ENCODE results near the gene ENKD1. TPM values are rescaled to one million over a fixed set of nuclear protein-coding genes. Genes with fewer than 3 reads are reported as not detected.
"Not testable (repeated sequence)": the region's sequence is repeated elsewhere in the genome, so short reads cannot be mapped to it uniquely, and the experiment has no call there.

ENKD1 gene
- polyA plus RNA-seq (2013, experiment 1 of 2; ENCODE audit: insufficient read length), result 14.7 TPM
- 10.8 TPM for polyA plus RNA-seq (2013, experiment 2 of 2; ENCODE audit: insufficient read length)

GRCh38 chr16:67666559-67667452 is at the start of gene ENKD1, which contains the start of gene C16orf86:
Gene ENKD1 (minus strand): TSS chr16:67666750. CDS start chr16:67666442, 308 bp downstream.
Gene C16orf86 (plus strand): TSS chr16:67666814. CDS start chr16:67666971, 157 bp downstream.
- DNase-seq, result peak; percentile 83

- DNase-seq, result no peak
These were observed 49.5 kb upstream of the ENKD1 start for GRCh38 chr16:67716097-67716496.

GRCh38 chr16:67714522-67714921 is 48.0 kb upstream of the ENKD1 start:
- DNase-seq, result no peak

- DNase-seq, result no peak
These were observed 47.2 kb upstream of the ENKD1 start for GRCh38 chr16:67713647-67714273.

GRCh38 chr16:67710607-67711006 is 44.1 kb upstream of the ENKD1 start:
- DNase-seq, result no peak

GRCh38 chr16:67709050-67709449 is 42.5 kb upstream of the ENKD1 start:
- DNase-seq, result no peak

GRCh38 chr16:67708368-67708771 is 41.8 kb upstream of the ENKD1 start:
- no peak for DNase-seq

- no peak for DNase-seq
These were observed 41.2 kb upstream of the ENKD1 start for GRCh38 chr16:67707790-67708189.

- DNase-seq, result no peak
These were observed 40.7 kb upstream of the ENKD1 start for GRCh38 chr16:67707210-67707609.

GRCh38 chr16:67704110-67704509 is 37.6 kb upstream of the ENKD1 start:
- no peak for DNase-seq

- no peak for DNase-seq
These were observed 37.1 kb upstream of the ENKD1 start for GRCh38 chr16:67703626-67704025.

GRCh38 chr16:67702130-67702529 is 35.6 kb upstream of the ENKD1 start:
- no peak for DNase-seq

- DNase-seq, result no peak
These were observed 34.9 kb upstream of the ENKD1 start for GRCh38 chr16:67701420-67701819.

GRCh38 chr16:67699265-67699664 is 32.7 kb upstream of the ENKD1 start:
- no peak for DNase-seq

- DNase-seq, result no peak
These were observed 31.1 kb upstream of the ENKD1 start for GRCh38 chr16:67697422-67698185.

- no peak for DNase-seq
These were observed 28.1 kb upstream of the ENKD1 start for GRCh38 chr16:67694611-67695010.

- not testable (repeated sequence) for DNase-seq
These were observed 27.2 kb upstream of the ENKD1 start for GRCh38 chr16:67693517-67694285.

- DNase-seq, result no peak
These were observed 19.0 kb upstream of the ENKD1 start for GRCh38 chr16:67685388-67686112.

GRCh38 chr16:67683767-67684166 is 17.2 kb upstream of the ENKD1 start:
- DNase-seq, result no peak

GRCh38 chr16:67679935-67680897 is 13.7 kb upstream of the ENKD1 start:
- DNase-seq, result no peak

Measured in fibroblast of skin of back (primary cell).